ENCODE data around the gene LUC7L3. TPM values are rescaled to one million over a fixed set of nuclear protein-coding genes. Genes with fewer than 3 reads are reported as not detected.
A peak's percentile ranks its signal among the peaks of the same experiment; 100 is the strongest.

The LUC7L3 gene
- total and polyA plus RNA-seq, 2 of the 13 experiments (the other 11 are each of a cell fraction or from before 2014, with no cell fraction given) = 108 to 120 TPM

- ATAC-seq (no peak), DNase-seq (ENCODE audit: low spot score) (peak; percentile 38), FAIRE-seq (no peak)
- ChIA-PET CTCF (ENCODE audit: low intra/inter-chr PET ratio, low total read pairs) (no interaction called here), POLR2A (no interaction called here)
- Histone ChIP-seq H2AFZ (ENCODE audit: low read length) (no peak overlapping the region), H3K36me3 (replicated peaks in 1 of 2; ENCODE audit: control insufficient read depth in 1 of 2, insufficient read depth in 2 of 2, low read length in 2 of 2) (no peaks in the 10 kb centered on the region), H3K9me3 (ENCODE audit: low read length) (no peaks in the 10 kb centered on the region), H3K9ac (ENCODE audit: insufficient read depth, low read depth, low read length) (peak overlapping the region; percentile 18; the same call in 1 of the 2 replicates), H3K27ac (ENCODE audit: extremely low read length, insufficient read depth, low read length) (no peak overlapping the region), H3K4me3 (replicated peaks in 1 of 3; ENCODE audit: insufficient read depth in 1 of 3, low read depth in 2 of 3, low read length in 3 of 3) (peak overlapping the region in 1 of 3 experiments; percentile 39; a peak in 2 of 6 replicates), H4K20me1 (ENCODE audit: insufficient read depth, low read length) (no peaks in the 10 kb centered on the region), H3K4me1 (ENCODE audit: insufficient read depth, low read length) (peaks cover 53% of the 10 kb centered on the region), H3K27me3 (ENCODE audit: control insufficient read depth in 1 of 2, insufficient read depth in 2 of 2, low read length in 2 of 2) (peaks cover 0 to 2% of the 10 kb centered on the region in 2 experiments; a peak in 1 of 5 replicates), H3K79me2 (ENCODE audit: insufficient read depth, low read length) (no peaks in the 10 kb centered on the region), H3K4me2 (ENCODE audit: low read depth, low read length) (peak overlapping the region; percentile 65)
- in situ Hi-C loops (cut with HindIII; ENCODE audit: extremely low pct_ligation_motif_present, low pct_unique_long_range_greater_than_20kb) = no loop called here
- intact Hi-C loops (cut with micrococcal nuclease; ENCODE audit: unreplicated experiment) = no loop called here
- WGBS (ENCODE audit: low lambda C conversion rate) = 19% methylated on average over 7 of the region's 7 CpGs
- no TSS peak for BruUV-seq (replicated peaks)
- TF ChIP-seq MTF1 (CRISPR knock-in tag; IDR thresholded peaks at IDR 0.05) (no peak), ZNF558 (CRISPR knock-in tag; IDR thresholded peaks at IDR 0.05; ENCODE audit: borderline replicate concordance) (no peak), ARHGAP35 (CRISPR knock-in tag; IDR thresholded peaks at IDR 0.05; ENCODE audit: borderline replicate concordance) (no peak), NKX3-1 (CRISPR knock-in tag; IDR thresholded peaks at IDR 0.05) (no peak), ETV5 (CRISPR knock-in tag; IDR thresholded peaks at IDR 0.05; ENCODE audit: borderline replicate concordance) (peak; percentile 69), ATAD3A (CRISPR knock-in tag; IDR thresholded peaks at IDR 0.05) (no peak)
- TF ChIP-seq, protein P1, sequence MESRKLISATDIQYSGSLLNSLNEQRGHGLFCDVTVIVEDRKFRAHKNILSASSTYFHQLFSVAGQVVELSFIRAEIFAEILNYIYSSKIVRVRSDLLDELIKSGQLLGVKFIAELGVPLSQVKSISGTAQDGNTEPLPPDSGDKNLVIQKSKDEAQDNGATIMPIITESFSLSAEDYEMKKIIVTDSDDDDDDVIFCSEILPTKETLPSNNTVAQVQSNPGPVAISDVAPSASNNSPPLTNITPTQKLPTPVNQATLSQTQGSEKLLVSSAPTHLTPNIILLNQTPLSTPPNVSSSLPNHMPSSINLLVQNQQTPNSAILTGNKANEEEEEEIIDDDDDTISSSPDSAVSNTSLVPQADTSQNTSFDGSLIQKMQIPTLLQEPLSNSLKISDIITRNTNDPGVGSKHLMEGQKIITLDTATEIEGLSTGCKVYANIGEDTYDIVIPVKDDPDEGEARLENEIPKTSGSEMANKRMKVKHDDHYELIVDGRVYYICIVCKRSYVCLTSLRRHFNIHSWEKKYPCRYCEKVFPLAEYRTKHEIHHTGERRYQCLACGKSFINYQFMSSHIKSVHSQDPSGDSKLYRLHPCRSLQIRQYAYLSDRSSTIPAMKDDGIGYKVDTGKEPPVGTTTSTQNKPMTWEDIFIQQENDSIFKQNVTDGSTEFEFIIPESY (CRISPR knock-in tag; IDR thresholded peaks at IDR 0.05) = no peak
- TF ChIP-seq, protein P2, sequence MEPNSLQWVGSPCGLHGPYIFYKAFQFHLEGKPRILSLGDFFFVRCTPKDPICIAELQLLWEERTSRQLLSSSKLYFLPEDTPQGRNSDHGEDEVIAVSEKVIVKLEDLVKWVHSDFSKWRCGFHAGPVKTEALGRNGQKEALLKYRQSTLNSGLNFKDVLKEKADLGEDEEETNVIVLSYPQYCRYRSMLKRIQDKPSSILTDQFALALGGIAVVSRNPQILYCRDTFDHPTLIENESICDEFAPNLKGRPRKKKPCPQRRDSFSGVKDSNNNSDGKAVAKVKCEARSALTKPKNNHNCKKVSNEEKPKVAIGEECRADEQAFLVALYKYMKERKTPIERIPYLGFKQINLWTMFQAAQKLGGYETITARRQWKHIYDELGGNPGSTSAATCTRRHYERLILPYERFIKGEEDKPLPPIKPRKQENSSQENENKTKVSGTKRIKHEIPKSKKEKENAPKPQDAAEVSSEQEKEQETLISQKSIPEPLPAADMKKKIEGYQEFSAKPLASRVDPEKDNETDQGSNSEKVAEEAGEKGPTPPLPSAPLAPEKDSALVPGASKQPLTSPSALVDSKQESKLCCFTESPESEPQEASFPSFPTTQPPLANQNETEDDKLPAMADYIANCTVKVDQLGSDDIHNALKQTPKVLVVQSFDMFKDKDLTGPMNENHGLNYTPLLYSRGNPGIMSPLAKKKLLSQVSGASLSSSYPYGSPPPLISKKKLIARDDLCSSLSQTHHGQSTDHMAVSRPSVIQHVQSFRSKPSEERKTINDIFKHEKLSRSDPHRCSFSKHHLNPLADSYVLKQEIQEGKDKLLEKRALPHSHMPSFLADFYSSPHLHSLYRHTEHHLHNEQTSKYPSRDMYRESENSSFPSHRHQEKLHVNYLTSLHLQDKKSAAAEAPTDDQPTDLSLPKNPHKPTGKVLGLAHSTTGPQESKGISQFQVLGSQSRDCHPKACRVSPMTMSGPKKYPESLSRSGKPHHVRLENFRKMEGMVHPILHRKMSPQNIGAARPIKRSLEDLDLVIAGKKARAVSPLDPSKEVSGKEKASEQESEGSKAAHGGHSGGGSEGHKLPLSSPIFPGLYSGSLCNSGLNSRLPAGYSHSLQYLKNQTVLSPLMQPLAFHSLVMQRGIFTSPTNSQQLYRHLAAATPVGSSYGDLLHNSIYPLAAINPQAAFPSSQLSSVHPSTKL (CRISPR knock-in tag; IDR thresholded peaks at IDR 0.05) = peak; percentile 27; the same call in 1 of the 2 replicates
- TF ChIP-seq, protein P3, sequence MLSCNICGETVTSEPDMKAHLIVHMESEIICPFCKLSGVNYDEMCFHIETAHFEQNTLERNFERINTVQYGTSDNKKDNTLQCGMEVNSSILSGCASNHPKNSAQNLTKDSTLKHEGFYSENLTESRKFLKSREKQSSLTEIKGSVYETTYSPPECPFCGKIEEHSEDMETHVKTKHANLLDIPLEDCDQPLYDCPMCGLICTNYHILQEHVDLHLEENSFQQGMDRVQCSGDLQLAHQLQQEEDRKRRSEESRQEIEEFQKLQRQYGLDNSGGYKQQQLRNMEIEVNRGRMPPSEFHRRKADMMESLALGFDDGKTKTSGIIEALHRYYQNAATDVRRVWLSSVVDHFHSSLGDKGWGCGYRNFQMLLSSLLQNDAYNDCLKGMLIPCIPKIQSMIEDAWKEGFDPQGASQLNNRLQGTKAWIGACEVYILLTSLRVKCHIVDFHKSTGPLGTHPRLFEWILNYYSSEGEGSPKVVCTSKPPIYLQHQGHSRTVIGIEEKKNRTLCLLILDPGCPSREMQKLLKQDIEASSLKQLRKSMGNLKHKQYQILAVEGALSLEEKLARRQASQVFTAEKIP (CRISPR knock-in tag; IDR thresholded peaks at IDR 0.05; ENCODE audit: borderline replicate concordance) = no peak
- TF ChIP-seq, protein P4, sequence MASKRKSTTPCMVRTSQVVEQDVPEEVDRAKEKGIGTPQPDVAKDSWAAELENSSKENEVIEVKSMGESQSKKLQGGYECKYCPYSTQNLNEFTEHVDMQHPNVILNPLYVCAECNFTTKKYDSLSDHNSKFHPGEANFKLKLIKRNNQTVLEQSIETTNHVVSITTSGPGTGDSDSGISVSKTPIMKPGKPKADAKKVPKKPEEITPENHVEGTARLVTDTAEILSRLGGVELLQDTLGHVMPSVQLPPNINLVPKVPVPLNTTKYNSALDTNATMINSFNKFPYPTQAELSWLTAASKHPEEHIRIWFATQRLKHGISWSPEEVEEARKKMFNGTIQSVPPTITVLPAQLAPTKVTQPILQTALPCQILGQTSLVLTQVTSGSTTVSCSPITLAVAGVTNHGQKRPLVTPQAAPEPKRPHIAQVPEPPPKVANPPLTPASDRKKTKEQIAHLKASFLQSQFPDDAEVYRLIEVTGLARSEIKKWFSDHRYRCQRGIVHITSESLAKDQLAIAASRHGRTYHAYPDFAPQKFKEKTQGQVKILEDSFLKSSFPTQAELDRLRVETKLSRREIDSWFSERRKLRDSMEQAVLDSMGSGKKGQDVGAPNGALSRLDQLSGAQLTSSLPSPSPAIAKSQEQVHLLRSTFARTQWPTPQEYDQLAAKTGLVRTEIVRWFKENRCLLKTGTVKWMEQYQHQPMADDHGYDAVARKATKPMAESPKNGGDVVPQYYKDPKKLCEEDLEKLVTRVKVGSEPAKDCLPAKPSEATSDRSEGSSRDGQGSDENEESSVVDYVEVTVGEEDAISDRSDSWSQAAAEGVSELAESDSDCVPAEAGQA (IDR thresholded peaks at IDR 0.05; ENCODE audit: low read depth) = no peak
- TF ChIP-seq, protein P4 (CRISPR knock-in tag; IDR thresholded peaks at IDR 0.05; ENCODE audit: borderline replicate concordance) = no peak
These were observed 49.0 kb downstream of the LUC7L3 start for GRCh38 chr17:50768346-50768761.
